Astrocyte (in vitro differentiated cells and primary cell): ENCODE measurements around the gene IDH1. TPM values are rescaled to one million over a fixed set of nuclear protein-coding genes. Genes with fewer than 3 reads are reported as not detected.

ENCODE experiments used
- DNase-seq: peaks from one replicate; pipeline ENCODE4 v3.0.0-alpha.2; 2010; ENCODE audit warnings: low read depth
- FAIRE-seq: peaks from 2 replicates; lab custom pipeline; 2011; peaks lifted over from hg19 to GRCh38; lab: Jason Lieb, UNC
- H2AFZ ChIP-seq: 2 replicates; pipeline ENCODE4 v1.6.0; 2012; ENCODE audit warnings: low read depth, low read length, inconsistent platforms
- H3K27ac ChIP-seq: 2 replicates; pipeline ENCODE4 v1.5.1; 2011; ENCODE audit warnings: low read depth, low read length, inconsistent platforms
- H3K27me3 ChIP-seq: 2 replicates; pipeline ENCODE4 v1.6.0; 2011; ENCODE audit warnings: low read length, inconsistent platforms; ENCODE audit not compliant: insufficient read depth
- H3K36me3 ChIP-seq: 2 replicates; pipeline ENCODE4 v1.5.1; 2011; ENCODE audit warnings: low read length, inconsistent platforms; ENCODE audit not compliant: insufficient read depth
- H3K4me1 ChIP-seq: 2 replicates; pipeline ENCODE4 v1.5.1; 2011; ENCODE audit warnings: low read length, inconsistent platforms; ENCODE audit not compliant: insufficient read depth
- H3K4me2 ChIP-seq: 2 replicates; pipeline ENCODE4 v1.6.0; 2012; ENCODE audit warnings: low read length, inconsistent platforms
- H3K4me3 ChIP-seq: 2 replicates; pipeline ENCODE4 v1.5.1; 2011; ENCODE audit warnings: low read depth, mild to moderate bottlenecking, low read length, inconsistent platforms; ENCODE audit not compliant: insufficient read depth
- H3K79me2 ChIP-seq: 2 replicates; pipeline ENCODE4 v1.6.0; 2012; ENCODE audit warnings: mild to moderate bottlenecking, low read length, inconsistent platforms; ENCODE audit not compliant: insufficient read depth
- H3K9ac ChIP-seq: 2 replicates; pipeline ENCODE4 v1.6.0; 2012; ENCODE audit warnings: mild to moderate bottlenecking, low read length, inconsistent platforms
- H3K9me3 ChIP-seq: 2 replicates; pipeline ENCODE4 v1.5.1; 2012; ENCODE audit warnings: low read depth, mild to moderate bottlenecking, low read length, inconsistent platforms; ENCODE audit not compliant: insufficient read depth
- H4K20me1 ChIP-seq: 2 replicates; pipeline ENCODE4 v1.6.0; 2012; ENCODE audit warnings: low read length, inconsistent platforms; ENCODE audit not compliant: insufficient read depth
- H3K27ac Mint-ChIP-seq: one replicate; pipeline ENCODE4 v1.8.0; 2021; ENCODE audit warnings: mild to moderate bottlenecking, mixed read lengths; ENCODE audit not compliant: unreplicated experiment
- H3K27me3 Mint-ChIP-seq: one replicate; pipeline ENCODE4 v1.8.0; 2021; ENCODE audit warnings: low read depth, mixed read lengths; ENCODE audit not compliant: unreplicated experiment
- H3K36me3 Mint-ChIP-seq: one replicate; pipeline ENCODE4 v1.8.0; 2021; ENCODE audit warnings: low read depth, mixed read lengths; ENCODE audit not compliant: unreplicated experiment
- H3K4me1 Mint-ChIP-seq: one replicate; pipeline ENCODE4 v1.8.0; 2021; ENCODE audit warnings: low read depth, mixed read lengths; ENCODE audit not compliant: unreplicated experiment
- H3K4me3 Mint-ChIP-seq: one replicate; pipeline ENCODE4 v1.8.0; 2021; ENCODE audit warnings: mild to moderate bottlenecking, moderate library complexity, mixed read lengths; ENCODE audit not compliant: unreplicated experiment
- H3K9me3 Mint-ChIP-seq: one replicate; pipeline ENCODE4 v1.8.0; 2021; ENCODE audit warnings: mild to moderate bottlenecking, mixed read lengths; ENCODE audit not compliant: unreplicated experiment
- EZH2 ChIP-seq: IDR thresholded peaks from 2 replicates; pipeline ENCODE4 v1.6.1; 2012; ENCODE audit warnings: mild to moderate bottlenecking, low read length, inconsistent platforms; ENCODE audit not compliant: insufficient read depth
- total RNA-seq: library from RNA; stranded (reverse); gene quantifications from 2 replicates; pipeline ENCODE4 v1.2.1, GENCODE V29; 2021
- TF ChIP-seq, protein P1 (sequence below): IDR thresholded peaks from 2 replicates; pipeline ENCODE4 v1.5.1; 2011; ENCODE audit warnings: low read depth, mild to moderate bottlenecking, inconsistent platforms, low read length, moderate library complexity; ENCODE audit not compliant: insufficient read depth

Gene IDH1
- total RNA-seq, 1 donor from 2014 or later, result 181 TPM

DNA sequence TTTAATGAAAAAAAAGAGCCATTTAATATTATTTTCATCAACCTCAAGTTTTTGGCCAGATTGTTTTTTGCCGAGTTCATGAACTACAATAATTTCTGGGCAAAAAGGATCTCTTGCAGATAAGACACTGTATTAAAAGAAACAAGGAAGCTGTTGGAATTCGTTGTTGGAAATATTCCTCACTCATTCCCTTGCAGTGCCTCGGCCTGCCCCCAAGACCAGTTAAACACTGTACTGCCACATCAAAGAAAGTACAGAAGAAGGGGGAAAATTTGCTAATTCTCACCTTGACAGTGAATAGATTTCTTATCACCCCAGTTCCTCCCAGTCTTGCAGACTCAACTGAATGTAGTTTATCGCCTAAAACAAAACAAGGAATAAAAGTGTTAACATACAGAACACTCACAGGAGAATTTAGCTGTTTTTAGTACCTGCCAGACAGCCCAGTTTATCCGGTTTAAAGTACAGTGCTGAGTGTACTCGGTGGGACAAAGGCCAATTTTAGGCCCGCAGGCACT is 1.2 kb downstream of the IDH1 start:
- Histone ChIP-seq H4K20me1 (no peaks in the 10 kb centered on the region), H3K4me3 (peak overlapping the region; percentile 84), H3K27me3 (no peaks in the 10 kb centered on the region), H3K79me2 (peaks cover 8% of the 10 kb centered on the region), H3K4me1 (peaks cover 10% of the 10 kb centered on the region), H3K4me2 (peak overlapping the region; percentile 90), H3K9ac (peak overlapping the region; percentile 81), H2AFZ (peak overlapping the region; percentile 92), H3K36me3 (peaks cover 28% of the 10 kb centered on the region), H3K9me3 (no peaks in the 10 kb centered on the region), H3K27ac (no peak overlapping the region)
- peak overlapping the region; percentile 92 for H3K4me3 Mint-ChIP-seq
- H3K36me3 Mint-ChIP-seq, result peaks cover 18% of the 10 kb centered on the region
- H3K27ac Mint-ChIP-seq, result peak overlapping the region; percentile 87
- H3K4me1 Mint-ChIP-seq, result peaks cover 40% of the 10 kb centered on the region
- no peaks in the 10 kb centered on the region for H3K27me3 Mint-ChIP-seq
- TF ChIP-seq, protein P1, sequence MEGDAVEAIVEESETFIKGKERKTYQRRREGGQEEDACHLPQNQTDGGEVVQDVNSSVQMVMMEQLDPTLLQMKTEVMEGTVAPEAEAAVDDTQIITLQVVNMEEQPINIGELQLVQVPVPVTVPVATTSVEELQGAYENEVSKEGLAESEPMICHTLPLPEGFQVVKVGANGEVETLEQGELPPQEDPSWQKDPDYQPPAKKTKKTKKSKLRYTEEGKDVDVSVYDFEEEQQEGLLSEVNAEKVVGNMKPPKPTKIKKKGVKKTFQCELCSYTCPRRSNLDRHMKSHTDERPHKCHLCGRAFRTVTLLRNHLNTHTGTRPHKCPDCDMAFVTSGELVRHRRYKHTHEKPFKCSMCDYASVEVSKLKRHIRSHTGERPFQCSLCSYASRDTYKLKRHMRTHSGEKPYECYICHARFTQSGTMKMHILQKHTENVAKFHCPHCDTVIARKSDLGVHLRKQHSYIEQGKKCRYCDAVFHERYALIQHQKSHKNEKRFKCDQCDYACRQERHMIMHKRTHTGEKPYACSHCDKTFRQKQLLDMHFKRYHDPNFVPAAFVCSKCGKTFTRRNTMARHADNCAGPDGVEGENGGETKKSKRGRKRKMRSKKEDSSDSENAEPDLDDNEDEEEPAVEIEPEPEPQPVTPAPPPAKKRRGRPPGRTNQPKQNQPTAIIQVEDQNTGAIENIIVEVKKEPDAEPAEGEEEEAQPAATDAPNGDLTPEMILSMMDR, result no peak
- no peak for TF ChIP-seq EZH2
- FAIRE-seq, result no peak
- H3K9me3 Mint-ChIP-seq, result no peaks in the 10 kb centered on the region
- no peak for DNase-seq

DNA sequence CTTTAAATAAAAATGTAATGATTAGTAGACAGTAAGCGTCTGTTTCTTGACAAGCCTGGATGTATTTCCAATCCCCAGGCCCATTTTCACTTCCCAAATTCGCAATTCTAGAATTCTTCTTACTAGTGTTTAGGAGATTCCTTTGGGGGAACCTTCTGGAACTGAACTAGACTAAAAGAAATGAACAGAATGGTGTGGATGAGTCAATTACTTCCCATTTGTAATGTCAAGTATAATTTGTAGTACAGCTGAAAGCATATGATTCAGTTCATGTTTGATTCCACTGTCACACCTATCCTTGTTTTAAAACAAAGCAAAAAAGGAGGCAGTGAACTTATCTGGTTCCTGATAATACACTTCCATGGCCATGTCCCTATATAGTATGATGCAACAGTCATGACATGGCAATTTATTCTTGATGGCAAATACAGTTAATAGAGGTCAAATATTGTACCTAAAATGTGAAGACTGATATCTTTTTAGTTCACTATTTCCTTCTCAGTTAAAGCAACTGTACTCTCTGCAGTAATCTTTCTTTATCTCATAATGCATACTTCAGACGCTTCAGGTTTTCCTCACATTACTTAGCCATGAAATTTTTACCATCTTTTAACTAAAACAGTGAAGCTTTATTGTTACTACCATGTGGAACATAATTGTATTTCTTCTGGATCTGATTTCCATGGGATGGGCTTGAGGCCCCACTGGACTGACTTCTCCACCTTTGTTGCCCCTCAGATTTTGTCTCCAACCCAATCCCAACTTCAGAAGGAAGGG is 2.0 kb downstream of the IDH1 start:
- Histone ChIP-seq H2AFZ (no peak overlapping the region), H4K20me1 (no peaks in the 10 kb centered on the region), H3K27me3 (no peaks in the 10 kb centered on the region), H3K27ac (no peak overlapping the region), H3K4me1 (peaks cover 10% of the 10 kb centered on the region), H3K79me2 (peaks cover 8% of the 10 kb centered on the region), H3K4me2 (peak overlapping the region; percentile 90), H3K36me3 (peaks cover 34% of the 10 kb centered on the region), H3K9me3 (no peaks in the 10 kb centered on the region), H3K9ac (peak overlapping the region; percentile 81), H3K4me3 (no peak overlapping the region)
- Mint-ChIP-seq H3K27ac (peak overlapping the region; percentile 87), H3K9me3 (no peaks in the 10 kb centered on the region), H3K36me3 (peaks cover 19% of the 10 kb centered on the region), H3K4me1 (peaks cover 40% of the 10 kb centered on the region), H3K4me3 (peak overlapping the region; percentile 92), H3K27me3 (no peaks in the 10 kb centered on the region)
- no peak for TF ChIP-seq EZH2
- TF ChIP-seq, protein P1, result no peak
- FAIRE-seq (no peak), DNase-seq (no peak)

DNA sequence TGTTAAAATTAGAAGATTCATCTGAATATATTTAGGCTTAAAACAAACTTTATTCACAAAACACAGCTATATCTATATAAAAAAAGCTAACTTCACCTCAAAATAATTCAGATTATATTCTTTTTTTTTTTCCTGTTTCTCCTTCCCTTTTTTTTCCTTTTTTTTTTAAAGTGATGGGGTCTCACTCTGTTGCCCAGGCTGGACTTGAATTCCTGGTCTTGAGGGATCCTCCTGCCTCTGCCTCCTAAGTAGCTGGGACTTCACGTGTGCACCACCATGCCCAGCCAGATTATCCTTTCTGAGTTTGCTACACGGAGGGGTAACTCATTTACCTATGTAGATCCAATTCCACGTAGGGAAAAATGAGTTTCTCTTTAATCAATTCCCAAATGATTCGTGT is 3.8 kb downstream of the IDH1 start:
- peaks cover 8% of the 10 kb centered on the region for H3K79me2 ChIP-seq
- H3K4me1 Mint-ChIP-seq, result peaks cover 26% of the 10 kb centered on the region
- H3K36me3 Mint-ChIP-seq, result peaks cover 21% of the 10 kb centered on the region
- H3K4me3 Mint-ChIP-seq, result no peak overlapping the region
- TF ChIP-seq EZH2, result no peak
- TF ChIP-seq, protein P1, result no peak
- FAIRE-seq (no peak), DNase-seq (no peak)
- no peak overlapping the region for H3K4me3 ChIP-seq
- no peaks in the 10 kb centered on the region for H3K27me3 ChIP-seq
- H3K27ac ChIP-seq, result no peak overlapping the region
- no peak overlapping the region for H3K4me2 ChIP-seq
- H4K20me1 ChIP-seq, result no peaks in the 10 kb centered on the region
- H3K9me3 Mint-ChIP-seq, result no peaks in the 10 kb centered on the region
- no peaks in the 10 kb centered on the region for H3K9me3 ChIP-seq
- H3K27me3 Mint-ChIP-seq, result no peaks in the 10 kb centered on the region
- peaks cover 42% of the 10 kb centered on the region for H3K36me3 ChIP-seq
- H2AFZ ChIP-seq, result no peak overlapping the region
- no peak overlapping the region for H3K27ac Mint-ChIP-seq
- no peak overlapping the region for H3K9ac ChIP-seq
- H3K4me1 ChIP-seq, result peaks cover 10% of the 10 kb centered on the region
